H9 (cell line): ENCODE results near the gene SCN3A. TPM values are rescaled to one million over a fixed set of nuclear protein-coding genes. Genes with fewer than 3 reads are reported as not detected.

Source experiments
- DNase-seq: peaks from one replicate; pipeline ENCODE4 v3.0.0-alpha.2; 2017
- H2AFZ ChIP-seq: one replicate; pipeline ENCODE4 v1.6.1; 2013; ENCODE audit warnings: mild to moderate bottlenecking, low read length, control low read depth, moderate library complexity
- H2AK5ac ChIP-seq: 2 replicates; pipeline ENCODE4 v1.6.1; 2013; ENCODE audit warnings: low read length, control low read depth, mixed read lengths; ENCODE audit not compliant: insufficient read length
- H2BK120ac ChIP-seq: one replicate; pipeline ENCODE4 v1.6.1; 2013; ENCODE audit warnings: low read depth, mild to moderate bottlenecking, low read length, control low read depth, inconsistent platforms; ENCODE audit not compliant: poor library complexity, severe bottlenecking
- H2BK12ac ChIP-seq: 2 replicates; pipeline ENCODE4 v1.6.1; 2013; ENCODE audit warnings: low read length, control low read depth, mixed read lengths, low read depth; ENCODE audit not compliant: insufficient read length
- H2BK15ac ChIP-seq: 2 replicates; pipeline ENCODE4 v1.6.1; 2013; ENCODE audit warnings: low read depth, low read length, control low read depth
- H2BK20ac ChIP-seq: one replicate; pipeline ENCODE4 v1.6.1; 2013; ENCODE audit warnings: low read depth, mild to moderate bottlenecking, low read length, control low read depth, inconsistent platforms; ENCODE audit not compliant: poor library complexity, severe bottlenecking
- H2BK5ac ChIP-seq: 2 replicates; pipeline ENCODE4 v1.6.1; 2013; ENCODE audit warnings: low read length, control low read depth, mixed read lengths; ENCODE audit not compliant: insufficient read length
- H3K14ac ChIP-seq: 2 replicates; pipeline ENCODE4 v1.6.1; 2013; ENCODE audit warnings: low read length, control low read depth; ENCODE audit not compliant: insufficient read depth
- H3K18ac ChIP-seq: 2 replicates; pipeline ENCODE4 v1.6.1; 2013; ENCODE audit warnings: low read depth, mild to moderate bottlenecking, mixed read lengths, low read length, control low read depth; ENCODE audit not compliant: insufficient read length
- H3K23ac ChIP-seq: 2 replicates; pipeline ENCODE4 v1.6.1; 2013; ENCODE audit warnings: low read length, control low read depth, mixed read lengths, low read depth; ENCODE audit not compliant: insufficient read length
- H3K23me2 ChIP-seq: 2 replicates; pipeline ENCODE4 v1.6.1; 2013; ENCODE audit warnings: low read depth, mild to moderate bottlenecking, mixed read lengths, low read length, control low read depth; ENCODE audit not compliant: insufficient read length, poor library complexity, severe bottlenecking
- H3K27ac ChIP-seq: 2 replicates; pipeline ENCODE4 v1.5.1; 2013; ENCODE audit warnings: low read length, control low read depth, mixed read lengths, low read depth; ENCODE audit not compliant: insufficient read length
- H3K27me3 ChIP-seq: 2 replicates; pipeline ENCODE4 v1.6.1; 2013; ENCODE audit warnings: low read length, control low read depth, inconsistent platforms; ENCODE audit not compliant: insufficient read depth
- H3K4ac ChIP-seq: 2 replicates; pipeline ENCODE4 v1.6.1; 2013; ENCODE audit warnings: low read depth, mild to moderate bottlenecking, control low read depth, inconsistent platforms, low read length, moderate library complexity
- H3K4me1 ChIP-seq: 2 replicates; pipeline ENCODE4 v1.6.1; 2013; ENCODE audit warnings: low read length, control low read depth, inconsistent platforms; ENCODE audit not compliant: insufficient read depth
- H3K4me2 ChIP-seq: 2 replicates; pipeline ENCODE4 v1.6.1; 2013; ENCODE audit warnings: low read length, control low read depth, mixed read lengths; ENCODE audit not compliant: insufficient read length, insufficient read depth
- H3K56ac ChIP-seq: 2 replicates; pipeline ENCODE4 v1.6.1; 2013; ENCODE audit warnings: low read depth, mild to moderate bottlenecking, mixed read lengths, low read length, control low read depth; ENCODE audit not compliant: insufficient read length
- H3K79me1 ChIP-seq: 2 replicates; pipeline ENCODE4 v1.6.1; 2013; ENCODE audit warnings: low read depth, mild to moderate bottlenecking, moderate library complexity, low read length, control low read depth, inconsistent platforms; ENCODE audit not compliant: insufficient read depth, poor library complexity, severe bottlenecking
- H3K79me2 ChIP-seq: 2 replicates; pipeline ENCODE4 v1.6.1; 2013; ENCODE audit warnings: low read length, control low read depth, inconsistent platforms; ENCODE audit not compliant: insufficient read depth
- H3K9ac ChIP-seq: 2 replicates; pipeline ENCODE4 v1.6.1; 2013; ENCODE audit warnings: low read length, control low read depth, mixed read lengths; ENCODE audit not compliant: insufficient read length; ENCODE audit errors: extremely low read depth
- H3K9me3 ChIP-seq: one replicate; pipeline ENCODE4 v1.6.1; 2013; ENCODE audit warnings: low read depth, low read length, inconsistent platforms; ENCODE audit not compliant: control insufficient read depth
- H3T11ph ChIP-seq: one replicate; pipeline ENCODE4 v1.6.1; 2013; ENCODE audit warnings: mild to moderate bottlenecking, low read length, control low read depth, inconsistent platforms
- H4K20me1 ChIP-seq: one replicate; pipeline ENCODE4 v1.6.1; 2013; ENCODE audit not compliant: control insufficient read depth, insufficient read length, insufficient read depth
- H4K5ac ChIP-seq: 2 replicates; pipeline ENCODE4 v1.6.1; 2013; ENCODE audit warnings: low read depth, mild to moderate bottlenecking, mixed read lengths, low read length, control low read depth; ENCODE audit not compliant: insufficient read length
- H4K8ac ChIP-seq: replicated peaks from 2 replicates; pipeline ENCODE4 v1.6.1; 2013; ENCODE audit warnings: low read length, control low read depth, mixed read lengths, low read depth; ENCODE audit not compliant: insufficient read length
- H4K91ac ChIP-seq: 2 replicates; pipeline ENCODE4 v1.6.1; 2013; ENCODE audit warnings: low read depth, mild to moderate bottlenecking, moderate library complexity, mixed read lengths, low read length, control low read depth; ENCODE audit not compliant: insufficient read length
- H3K27ac Mint-ChIP-seq, 3 experiments: 2 replicates in 2 of 3; 3 replicates in 1 of 3; pipeline ENCODE4 v1.8.0; 2020 to 2021; ENCODE audit warnings: mixed read lengths in 3 of 3, mild to moderate bottlenecking in 1 of 3, moderate library complexity in 1 of 3
- H3K27me3 Mint-ChIP-seq: 2 replicates; pipeline ENCODE4 v1.8.0; 2021; ENCODE audit warnings: low read depth, mild to moderate bottlenecking, moderate library complexity, mixed read lengths
- H3K36me3 Mint-ChIP-seq, 3 experiments: 2 replicates in 2 of 3; 3 replicates in 1 of 3; pipeline ENCODE4 v1.8.0; 2020 to 2021; ENCODE audit warnings: low read depth in 3 of 3, mixed read lengths in 3 of 3; ENCODE audit not compliant: insufficient read depth in 1 of 3
- H3K4me1 Mint-ChIP-seq, 2 experiments: 2 replicates each; pipeline ENCODE4 v1.8.0; 2020; ENCODE audit warnings: mixed read lengths in 2 of 2
- H3K4me3 Mint-ChIP-seq, 2 experiments: 2 replicates in 1 of 2; 3 replicates in 1 of 2; pipeline ENCODE4 v1.8.0; 2020 to 2021; ENCODE audit warnings: mild to moderate bottlenecking in 2 of 2, mixed read lengths in 2 of 2, moderate library complexity in 1 of 2
- H3K9me3 Mint-ChIP-seq, 2 experiments: 2 replicates in 1 of 2; 3 replicates in 1 of 2; pipeline ENCODE4 v1.8.0; 2020; ENCODE audit warnings: mild to moderate bottlenecking in 2 of 2, mixed read lengths in 2 of 2, moderate library complexity in 1 of 2
- CTCF ChIP-seq: fragments of 200-600 bp; sonication (generic); conservative IDR thresholded peaks from 3 replicates; pipeline ENCODE4 v1.8.0; 2021; ENCODE audit warnings: antibody characterized with exemption, mild to moderate bottlenecking
- WGBS: extraction: QIAGEN DNeasy Blood & Tissue Kit; methylation state at CpG from one replicate; pipeline ENCODE4 v1.1.7; 2013; ENCODE audit warnings: missing lambda C conversion rate, low lambda C conversion rate, mixed read lengths; ENCODE audit not compliant: insufficient read length; ENCODE audit errors: extremely low coverage; 5-methylcytosine and 5-hydroxymethylcytosine counted together
- total RNA-seq: library from RNA; stranded (reverse); gene quantifications from 2 replicates; pipeline ENCODE4 v1.2.1, GENCODE V29; 2021

SCN3A gene
- total RNA-seq, 1 experiment from 2014 or later: not detected

GRCh38 chr2:165083326-165083725, 120.5 kb downstream of the SCN3A start:
- no peak overlapping the region for H3K9ac ChIP-seq
- H3K79me2 ChIP-seq: no peaks in the 10 kb centered on the region
- H4K91ac ChIP-seq: no peak overlapping the region
- no peaks in the 10 kb centered on the region for H4K20me1 ChIP-seq
- H2BK20ac ChIP-seq: no peak overlapping the region
- no peak overlapping the region for H2BK15ac ChIP-seq
- no peak overlapping the region for H3K14ac ChIP-seq
- H3K23me2 ChIP-seq: no peaks in the 10 kb centered on the region
- peaks cover 0 to 5% (median 0%) of the 10 kb centered on the region in 3 experiments; a peak in 1 of 7 replicates for H3K36me3 Mint-ChIP-seq
- no peak overlapping the region for H4K5ac ChIP-seq
- H2AFZ ChIP-seq: no peak overlapping the region
- H3K27me3 Mint-ChIP-seq: no peaks in the 10 kb centered on the region
- H3K56ac ChIP-seq: no peak overlapping the region
- H3K4me2 ChIP-seq: no peak overlapping the region
- H3K27me3 ChIP-seq: no peaks in the 10 kb centered on the region
- H2BK12ac ChIP-seq: no peak overlapping the region
- no peak overlapping the region for H2AK5ac ChIP-seq
- DNase-seq: no peak
- no peak overlapping the region for H3K4ac ChIP-seq
- no peak overlapping the region for H2BK120ac ChIP-seq
- no peak overlapping the region for H4K8ac ChIP-seq
- H2BK5ac ChIP-seq: no peak overlapping the region
- no peak overlapping the region for H3T11ph ChIP-seq
- H3K9me3 Mint-ChIP-seq: peaks cover 5 to 8% of the 10 kb centered on the region in 2 experiments; a peak in 3 of 5 replicates
- H3K27ac Mint-ChIP-seq: no peak overlapping the region
- H3K4me3 Mint-ChIP-seq: no peak overlapping the region
- peaks cover 1 to 2% of the 10 kb centered on the region in 2 experiments; a peak in 3 of 4 replicates for H3K4me1 Mint-ChIP-seq
- no peaks in the 10 kb centered on the region for H3K79me1 ChIP-seq
- no peak overlapping the region for H3K27ac ChIP-seq
- TF ChIP-seq CTCF: no peak
- H3K4me1 ChIP-seq: 0 out of 2 replicates have a peak, but pooled peaks cover under 1% of the 10 kb centered on the region
- no peaks in the 10 kb centered on the region for H3K9me3 ChIP-seq
- no peak overlapping the region for H3K18ac ChIP-seq
- H3K23ac ChIP-seq: no peak overlapping the region
- WGBS: no CpG with 5 or more reads among the region's 4 CpGs
